Measurements from ENCODE around the gene SLC7A5.
"Not testable (repeated sequence)": the region's sequence is repeated elsewhere in the genome, so short reads cannot be mapped to it uniquely, and the experiment has no call there.

SLC7A5 gene

GRCh38 chr16:87862597-87863326 lies 6.5 kb downstream of the SLC7A5 start:
- in situ Hi-C loops (cut with MboI; ENCODE audit: low sequenced_read_pairs) = not testable (repeated sequence)

DNA sequence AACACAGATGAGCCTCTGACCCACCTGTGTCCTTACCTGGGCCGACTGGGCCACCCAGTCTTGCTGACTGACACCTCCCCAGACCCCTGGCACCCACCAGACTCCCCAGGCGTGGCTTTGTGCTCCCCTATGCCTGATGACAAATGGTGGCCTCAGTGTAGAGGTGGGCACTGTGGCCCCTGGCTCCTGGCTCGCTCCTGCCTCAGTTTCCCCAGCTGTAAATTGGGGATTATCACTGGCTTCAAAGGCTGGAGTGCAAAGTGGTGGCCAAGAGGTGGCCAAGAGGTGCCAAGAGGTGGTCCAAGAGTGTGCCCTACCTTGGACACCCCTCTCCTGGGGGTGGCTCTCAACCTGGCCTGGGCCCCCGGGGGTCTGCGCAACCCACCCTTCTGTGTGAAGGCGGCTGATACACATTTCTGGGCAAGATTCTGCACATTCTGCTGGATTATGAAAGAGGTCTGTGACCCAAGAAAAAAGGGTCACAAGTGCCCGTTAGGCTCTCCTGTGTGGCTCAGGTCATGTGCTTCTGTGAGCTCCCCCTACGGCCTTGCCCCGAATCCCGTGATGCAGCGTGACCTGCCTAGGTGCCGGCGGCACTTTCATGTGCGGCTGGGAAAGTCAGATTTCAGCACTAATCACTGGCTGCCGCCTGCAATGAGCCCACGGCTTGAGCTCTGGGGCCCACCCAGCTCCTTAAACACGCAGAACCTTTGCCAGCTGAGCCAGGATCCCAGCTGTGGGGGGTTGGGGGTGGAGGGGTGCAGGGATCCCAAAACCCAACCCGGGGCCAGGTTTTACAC lies 7.8 kb downstream of the SLC7A5 start:
- in situ Hi-C loops (cut with MboI; ENCODE audit: low sequenced_read_pairs) = not testable (repeated sequence)

GRCh38 chr16:87860553-87861299 lies 8.6 kb downstream of the SLC7A5 start:
- in situ Hi-C loops (cut with MboI; ENCODE audit: low sequenced_read_pairs) = no loop called here

DNA sequence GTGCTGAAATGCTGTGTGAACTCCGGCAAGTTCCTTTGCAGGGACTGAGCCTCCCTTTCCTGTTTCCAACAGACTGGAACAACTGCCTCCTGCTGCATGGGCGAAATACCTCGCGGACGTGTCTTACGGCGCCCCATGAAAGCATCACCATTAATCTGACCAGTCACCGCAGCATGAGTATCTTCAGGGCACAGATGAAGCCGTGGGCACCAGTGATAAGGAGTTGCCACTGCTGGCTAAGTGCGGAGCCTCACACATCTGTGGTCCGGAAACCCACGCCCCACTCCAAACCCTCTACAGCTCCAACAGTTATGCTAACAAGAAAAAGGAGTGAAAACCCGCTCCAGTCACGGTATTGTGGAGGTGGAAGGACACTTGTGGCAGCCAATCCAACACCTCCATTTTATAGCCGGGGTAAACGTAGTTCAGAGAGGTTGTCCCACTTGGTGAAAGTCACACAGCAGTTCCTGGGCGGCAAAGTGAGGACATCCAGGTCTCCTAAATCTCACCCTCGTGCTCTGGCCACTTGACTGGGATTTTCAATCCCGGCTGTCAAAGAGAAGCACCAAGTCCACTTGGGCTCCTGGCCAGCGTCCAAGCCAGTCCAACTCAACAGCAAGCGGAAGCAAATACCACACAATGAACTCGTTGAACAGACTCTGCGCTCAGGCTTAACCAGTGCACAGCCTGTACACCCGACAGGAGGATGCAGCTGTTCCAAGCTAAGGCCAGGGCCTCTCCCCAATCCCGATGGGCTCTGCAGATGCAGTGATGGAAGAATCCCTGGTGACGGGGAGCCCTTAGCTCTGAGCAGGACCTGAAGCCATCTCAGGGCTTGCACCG lies 10.9 kb downstream of the SLC7A5 start:
- in situ Hi-C loops (cut with MboI; ENCODE audit: low sequenced_read_pairs) = not testable (repeated sequence)

DNA sequence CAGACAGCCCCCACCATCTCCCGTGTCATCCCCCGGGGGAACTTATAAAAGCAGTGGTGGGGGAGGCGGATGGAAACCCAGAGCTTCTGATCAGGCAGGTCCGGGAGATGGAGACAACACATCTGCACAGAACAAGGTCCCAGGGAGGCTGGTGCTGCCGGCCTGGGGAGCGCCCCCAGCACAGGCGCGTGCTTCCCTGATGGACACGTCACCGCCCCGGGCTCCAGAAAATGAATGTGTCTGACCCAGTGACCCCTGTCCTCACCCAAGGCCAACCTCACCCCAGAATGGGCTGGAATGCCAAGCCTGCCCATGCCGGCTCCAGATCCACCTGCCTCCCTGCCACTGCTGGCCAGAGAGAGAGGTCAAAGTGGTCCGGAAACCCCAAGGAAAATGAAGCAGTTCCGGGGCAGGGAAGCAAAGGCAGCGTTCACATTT lies 12.5 kb downstream of the SLC7A5 start:
- in situ Hi-C loops (cut with MboI; ENCODE audit: low sequenced_read_pairs) = no loop called here

DNA sequence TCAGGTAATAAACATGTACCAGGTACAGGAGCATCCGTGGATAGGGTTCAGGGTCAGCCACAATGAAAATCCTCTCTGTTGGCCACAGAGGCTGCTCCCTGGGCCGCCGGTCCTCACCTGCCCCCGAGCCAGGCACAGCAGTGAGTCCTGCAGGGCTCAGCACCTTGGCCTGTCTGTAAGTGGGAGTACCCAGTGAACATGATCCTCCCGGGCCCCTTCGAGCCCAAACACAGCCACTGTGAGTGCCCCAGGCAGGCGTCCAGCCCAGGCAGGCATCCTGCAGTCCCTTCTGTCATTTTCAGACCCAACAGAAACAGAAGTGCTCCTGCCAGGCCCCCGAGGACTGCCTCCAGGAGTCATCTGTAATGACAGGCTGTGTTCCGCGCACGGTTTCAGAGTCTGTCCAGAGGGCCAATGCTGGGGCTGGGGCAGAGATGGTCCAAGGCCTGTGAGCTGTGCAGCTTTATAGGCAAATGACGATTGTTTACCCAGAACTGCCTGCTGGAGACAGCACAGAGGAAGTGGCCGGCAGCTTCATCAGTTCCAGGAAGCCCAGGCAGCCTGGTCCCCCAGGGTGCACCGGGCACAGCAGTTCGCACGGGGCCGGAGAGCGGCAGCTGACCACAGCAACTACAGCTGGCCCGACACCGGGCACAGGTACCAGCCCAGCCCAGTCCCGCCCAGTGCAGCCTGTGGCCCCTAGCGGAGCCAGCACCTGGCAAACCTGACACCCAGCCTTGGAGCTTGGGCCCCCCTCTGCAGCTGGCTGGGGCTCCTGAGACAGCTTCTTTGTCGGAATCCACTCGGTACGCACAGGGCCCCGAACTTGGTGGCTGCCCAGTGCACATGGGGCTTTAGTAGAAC lies 13.2 kb downstream of the SLC7A5 start:
- in situ Hi-C loops (cut with MboI; ENCODE audit: low sequenced_read_pairs) = no loop called here

DNA sequence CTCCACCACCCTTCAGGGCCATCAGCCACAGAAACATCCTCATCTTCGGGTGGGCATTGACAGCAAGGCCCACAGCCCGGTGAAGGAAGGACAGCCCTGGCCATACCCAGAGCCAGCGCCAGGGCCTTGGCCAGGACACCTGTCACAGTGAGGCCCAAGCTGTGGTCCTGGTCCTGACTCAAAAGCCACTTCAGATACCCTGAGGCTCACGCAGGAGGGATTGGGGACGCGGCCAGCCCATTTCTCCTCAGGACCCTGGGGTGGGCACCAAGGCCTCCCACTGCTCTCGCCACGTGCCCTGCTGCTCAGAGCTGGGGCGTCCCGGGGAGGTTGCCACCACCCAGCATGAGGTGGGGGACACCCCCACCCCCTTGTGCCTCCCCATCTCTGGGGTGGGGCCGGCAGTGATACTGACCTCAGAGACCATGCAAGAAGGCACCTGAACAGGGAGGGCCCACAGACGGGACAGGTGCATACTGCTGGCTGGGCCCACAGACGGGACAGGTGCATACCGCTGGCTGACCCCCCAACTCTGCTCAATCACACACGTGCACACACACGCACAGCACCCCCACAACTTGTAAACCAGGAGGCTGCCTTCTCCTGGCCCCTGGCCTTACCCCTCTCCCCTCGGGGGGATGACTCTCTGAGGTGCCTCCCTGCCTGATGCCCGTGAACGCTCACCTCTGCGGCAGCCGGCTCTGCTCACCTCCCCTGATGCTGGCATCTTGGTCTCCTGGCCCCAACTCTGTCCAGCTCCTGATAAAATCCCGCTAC lies 14.2 kb downstream of the SLC7A5 start:
- in situ Hi-C loops (cut with MboI; ENCODE audit: low sequenced_read_pairs) = no loop called here

DNA sequence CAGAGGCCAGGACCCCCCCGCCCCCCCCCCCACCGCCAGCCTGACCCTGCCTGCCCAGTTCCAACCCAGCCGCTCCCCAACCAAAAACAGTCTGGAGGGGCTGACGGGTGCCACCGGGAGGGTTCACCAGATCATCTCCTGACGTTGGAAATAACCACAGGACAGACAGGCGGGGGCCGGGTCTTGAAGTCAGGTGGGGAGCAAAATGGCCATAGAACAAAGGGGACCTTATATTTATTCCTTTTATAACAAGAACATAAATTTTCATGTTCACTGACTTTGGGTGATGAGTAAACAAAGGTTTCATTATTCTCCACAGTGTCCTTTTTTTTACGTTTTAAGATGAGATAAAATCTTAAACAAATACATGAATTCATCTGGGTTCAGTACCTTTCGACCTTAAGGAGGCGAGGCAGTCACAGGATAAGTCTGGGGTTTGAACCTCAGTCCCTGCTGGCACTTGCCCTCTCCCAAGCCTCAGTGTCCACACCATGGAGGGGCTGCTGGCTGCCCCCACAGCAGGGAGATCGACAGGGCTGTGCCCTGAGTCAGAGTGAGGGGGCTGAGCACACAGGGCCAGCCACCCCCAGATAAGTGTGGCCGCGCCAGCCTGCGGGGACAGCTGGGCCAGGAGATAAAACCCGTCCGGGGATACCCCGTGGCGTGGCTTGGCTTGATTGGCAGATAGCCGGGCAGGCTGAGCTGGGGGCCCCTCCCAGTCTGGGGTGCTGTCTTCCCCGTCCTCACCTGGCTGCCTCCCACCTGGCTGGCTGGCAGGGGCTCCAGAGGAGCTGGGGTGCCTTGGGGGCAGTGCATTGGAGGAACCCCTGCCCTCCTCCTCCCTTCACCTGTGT lies 15.0 kb downstream of the SLC7A5 start:
- in situ Hi-C loops (cut with MboI; ENCODE audit: low sequenced_read_pairs) = no loop called here

GRCh38 chr16:87853411-87854052 lies 15.8 kb downstream of the SLC7A5 start:
- in situ Hi-C loops (cut with MboI; ENCODE audit: low sequenced_read_pairs) = no loop called here

GRCh38 chr16:87851601-87852000 lies 17.7 kb downstream of the SLC7A5 start:
- in situ Hi-C loops (cut with MboI; ENCODE audit: low sequenced_read_pairs) = no loop called here

DNA sequence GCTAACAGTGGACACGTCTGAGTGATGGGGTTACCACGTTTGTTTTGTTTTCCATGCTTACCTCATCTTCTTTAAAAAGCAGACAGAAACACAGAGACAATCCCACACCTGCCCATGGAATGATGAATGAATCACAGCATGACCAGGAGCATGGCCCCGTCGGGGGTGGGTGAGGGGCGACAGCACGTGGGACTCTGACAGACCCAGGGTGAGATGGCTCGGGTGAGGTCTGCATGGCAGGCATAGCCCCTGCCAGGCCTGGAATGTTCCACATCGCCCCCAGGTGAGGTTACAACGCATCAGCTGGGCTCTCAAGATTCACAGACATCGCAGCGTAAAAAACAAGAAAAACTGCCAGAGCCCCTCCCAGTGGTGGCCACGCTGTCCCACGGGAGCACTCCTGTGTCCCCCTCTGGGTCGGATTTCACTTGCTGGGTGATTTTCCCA lies 18.1 kb downstream of the SLC7A5 start:
- in situ Hi-C loops (cut with MboI; ENCODE audit: low sequenced_read_pairs) = no loop called here

- in situ Hi-C loops (cut with MboI; ENCODE audit: low sequenced_read_pairs) = no loop called here
These were observed 19.0 kb downstream of the SLC7A5 start for GRCh38 chr16:87850009-87851006.

DNA sequence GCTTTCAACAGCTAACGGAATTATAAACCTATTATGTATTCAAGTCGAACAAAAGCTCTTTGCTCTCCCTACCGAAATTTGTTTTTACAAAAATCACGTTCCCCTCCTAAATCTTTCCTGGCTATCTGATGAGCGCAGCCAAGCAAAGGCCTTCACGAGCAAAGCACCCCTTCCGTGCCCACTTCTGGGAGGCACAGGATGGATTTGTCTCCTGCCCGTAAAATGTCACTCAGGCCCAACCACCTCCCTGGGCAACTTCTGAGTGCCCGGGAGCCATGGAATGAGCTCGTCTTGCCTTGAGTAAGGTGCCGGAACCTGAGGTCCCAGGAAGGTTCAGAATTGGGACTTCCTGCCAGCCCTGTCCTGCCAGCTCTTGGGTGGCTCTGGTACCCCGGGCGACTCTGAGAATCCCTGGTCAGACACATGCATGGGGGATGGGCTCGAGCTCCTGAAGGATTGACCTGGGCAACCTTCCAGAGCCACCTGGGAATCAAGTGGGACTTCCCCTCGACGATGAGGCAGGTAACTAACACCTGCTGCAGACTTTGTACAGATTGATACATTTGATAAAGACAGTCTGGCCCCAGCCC lies 19.8 kb downstream of the SLC7A5 start:
- in situ Hi-C loops (cut with MboI; ENCODE audit: low sequenced_read_pairs) = no loop called here

DNA sequence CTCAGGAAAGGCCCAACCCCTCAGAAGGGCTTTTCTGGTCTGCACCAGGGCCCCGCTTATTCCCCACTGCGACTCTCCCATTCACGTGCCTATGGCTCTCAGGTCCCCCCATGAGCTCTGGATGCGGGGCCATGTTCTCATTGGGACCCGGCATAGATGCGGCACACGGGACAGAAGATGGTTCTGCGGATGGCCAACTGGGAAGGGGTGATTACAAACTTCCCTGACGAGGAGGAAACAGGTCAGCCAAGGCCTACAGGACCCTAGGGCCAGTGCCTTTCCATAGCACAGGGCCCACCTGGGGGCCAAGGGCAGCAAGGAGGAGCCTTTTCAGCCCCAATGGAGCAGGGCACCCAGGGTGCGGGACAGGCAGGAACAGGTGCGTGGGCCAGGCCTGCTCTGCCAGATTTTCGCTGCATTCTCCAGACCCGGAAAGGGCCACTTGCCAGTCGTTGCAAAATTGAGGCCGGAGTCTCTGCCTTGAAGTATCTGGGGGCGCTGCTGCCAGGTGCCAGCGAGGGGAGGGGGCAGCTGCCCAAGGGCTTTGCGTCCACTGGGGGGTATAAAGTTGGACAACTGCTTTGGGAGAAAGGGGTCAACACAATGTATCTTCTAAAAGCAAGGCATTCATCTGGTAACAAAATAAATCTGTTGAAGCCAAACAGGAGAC lies 20.5 kb downstream of the SLC7A5 start:
- in situ Hi-C loops (cut with MboI; ENCODE audit: low sequenced_read_pairs) = no loop called here

Data from hTERT RPE-1 (cell line).